A549 (cell line): Measurements from ENCODE around the gene ZNF697. TPM values are rescaled to one million over a fixed set of nuclear protein-coding genes. Genes with fewer than 3 reads are reported as not detected.

Experiments
- ATAC-seq, 2 experiments: fragments of 200-7000 bp in 1 of 2; fragments of >200 bp in 1 of 2; cut with Nextera tagmentation in 1 of 2; cut with Tn5 transposase in 1 of 2; 3 replicates each; pipeline versions ENCODE4 v1.8.0 to v1.9.1; 2018 to 2020; ENCODE audit warnings: mild to moderate bottlenecking in 1 of 2, moderate library complexity in 1 of 2
- CTCF ChIA-PET: fragments of 300-600 bp; sonication (Branson Sonifier 250); formaldehyde crosslinking; extraction: SDS; loops from one replicate; lab custom pipeline; 2021; ENCODE audit warnings: antibody characterized with exemption, inconsistent platforms; lab: Yijun Ruan, JAX
- POLR2A ChIA-PET: fragments of 350-600 bp; formaldehyde crosslinking; extraction: SDS; loops from one replicate; lab custom pipeline; 2021; ENCODE audit warnings: antibody characterized with exemption, inconsistent platforms; lab: Yijun Ruan, JAX
- DNase-seq, 2 experiments: peaks; one replicate each; pipeline versions ENCODE4 v3.0.0 to v3.0.0-alpha.2; 2011 to 2016; ENCODE audit warnings: low read depth in 1 of 2, low spot score in 1 of 2
- FAIRE-seq: peaks from 2 replicates; lab custom pipeline; 2011; peaks lifted over from hg19 to GRCh38; lab: Jason Lieb, UNC
- H3K27ac ChIP-seq, 2 experiments: fragments of >200 bp; sonication (Bioruptor Twin); formaldehyde crosslinking; 3 replicates each; pipeline ENCODE4 v1.5.1; 2016 to 2017
- H3K4me1 ChIP-seq: fragments of >200 bp; sonication (Bioruptor Twin); formaldehyde crosslinking; 3 replicates; pipeline ENCODE4 v1.6.1; 2016
- H3K4me2 ChIP-seq: fragments of >200 bp; sonication (Bioruptor Twin); formaldehyde crosslinking; 3 replicates; pipeline ENCODE4 v1.6.1; 2016
- H3K4me3 ChIP-seq: fragments of >200 bp; sonication (Bioruptor Twin); formaldehyde crosslinking; 3 replicates; pipeline ENCODE4 v1.5.1; 2016
- H3K9me3 ChIP-seq: fragments of >200 bp; sonication (Bioruptor Twin); formaldehyde crosslinking; 3 replicates; pipeline ENCODE4 v1.6.1; 2016
- CHD2 ChIP-seq: fragments of 150-350 bp; IDR thresholded peaks from 2 replicates; pipeline ENCODE4 v1.6.1; 2014; ENCODE audit warnings: low read length; ENCODE audit not compliant: partially characterized antibody
- E2F6 ChIP-seq: IDR thresholded peaks from 2 replicates; pipeline ENCODE4 v1.6.1; 2012; ENCODE audit warnings: low read depth, borderline replicate concordance
- EHMT2 ChIP-seq: fragments of 200-600 bp; sonication (generic); IDR thresholded peaks from 2 replicates; pipeline ENCODE4 v1.6.1; 2016; ENCODE audit warnings: antibody characterized with exemption, low read depth, mild to moderate bottlenecking, moderate library complexity
- ESRRA ChIP-seq: fragments of 150-350 bp; IDR thresholded peaks from 2 replicates; pipeline ENCODE4 v1.6.1; 2014; ENCODE audit warnings: mild to moderate bottlenecking, low read length, borderline replicate concordance
- FOSL2 ChIP-seq, 2 experiments: fragments of 450-650 bp in 1 of 2; fragments of >200 bp in 1 of 2; sonication (Bioruptor Twin) in 1 of 2; formaldehyde crosslinking; IDR thresholded peaks; 2 replicates each; pipeline versions ENCODE4 v1.5.0 to v1.6.1; 2016 to 2020; ENCODE audit warnings: mild to moderate bottlenecking in 1 of 2, moderate library complexity in 1 of 2
- FOXS1 ChIP-seq: fragments of 250-450 bp; sonication (Bioruptor Pico); IDR thresholded peaks from 2 replicates; pipeline ENCODE4 v1.5.0; 2020; ENCODE audit warnings: mild to moderate bottlenecking, moderate library complexity
- GATA3 ChIP-seq: IDR thresholded peaks from 2 replicates; pipeline ENCODE4 v1.6.1; 2012; ENCODE audit warnings: borderline replicate concordance
- HDAC2 ChIP-seq: fragments of 200-600 bp; sonication (generic); IDR thresholded peaks from 2 replicates; pipeline ENCODE4 v1.6.1; 2016
- HES2 ChIP-seq: fragments of >200 bp; sonication (Bioruptor Twin); formaldehyde crosslinking; IDR thresholded peaks from 2 replicates; pipeline ENCODE4 v1.6.1; 2016
- HOXB13 ChIP-seq: fragments of 250-450 bp; sonication (Bioruptor Pico); IDR thresholded peaks from 2 replicates; pipeline ENCODE4 v1.5.0; 2020; ENCODE audit warnings: low read depth, mild to moderate bottlenecking, moderate library complexity
- HOXB5 ChIP-seq: fragments of 250-450 bp; sonication (Bioruptor Pico); IDR thresholded peaks from 2 replicates; pipeline ENCODE4 v1.5.0; 2020; ENCODE audit warnings: mild to moderate bottlenecking, moderate library complexity
- JUNB ChIP-seq: fragments of >200 bp; sonication (Bioruptor Twin); formaldehyde crosslinking; IDR thresholded peaks from 2 replicates; pipeline ENCODE4 v1.6.1; 2016
- KDM1A ChIP-seq: fragments of 200-600 bp; sonication (generic); IDR thresholded peaks from 2 replicates; pipeline ENCODE4 v1.6.1; 2016; ENCODE audit warnings: low read depth, mild to moderate bottlenecking
- MAX ChIP-seq: IDR thresholded peaks from 2 replicates; pipeline ENCODE4 v1.6.1; 2012
- MAZ ChIP-seq: fragments of 150-350 bp; IDR thresholded peaks from 2 replicates; pipeline ENCODE4 v1.6.1; 2014; ENCODE audit warnings: antibody characterized with exemption, low read depth, low read length, borderline replicate concordance
- NFE2L2 ChIP-seq: fragments of 150-350 bp; conservative IDR thresholded peaks from 2 replicates; pipeline ENCODE4 v1.6.1; 2014; ENCODE audit warnings: low read length
- NPAS2 ChIP-seq: fragments of 250-450 bp; sonication (Bioruptor Pico); IDR thresholded peaks from 2 replicates; pipeline ENCODE4 v1.8.0; 2022; ENCODE audit warnings: mild to moderate bottlenecking, moderate library complexity, borderline replicate concordance
- NR3C1 ChIP-seq: fragments of >200 bp; sonication (Bioruptor Twin); formaldehyde crosslinking; IDR thresholded peaks from 3 replicates; pipeline ENCODE4 v1.6.1; 2017
- PBX3 ChIP-seq: IDR thresholded peaks from 2 replicates; pipeline ENCODE4 v1.6.1; 2012
- POLR2A ChIP-seq: IDR thresholded peaks from 2 replicates; pipeline ENCODE4 v1.6.1; 2012; ENCODE audit warnings: mild to moderate bottlenecking, low read length
- REST ChIP-seq: fragments of 200-600 bp; sonication (generic); IDR thresholded peaks from 2 replicates; pipeline ENCODE4 v1.6.1; 2016; ENCODE audit warnings: antibody characterized with exemption, mild to moderate bottlenecking, moderate library complexity
- TFCP2L1 ChIP-seq: fragments of 250-450 bp; sonication (Bioruptor Pico); IDR thresholded peaks from 2 replicates; pipeline ENCODE4 v1.5.0; 2021; ENCODE audit warnings: mild to moderate bottlenecking
- ZC3H11A ChIP-seq: fragments of 450-650 bp; IDR thresholded peaks from 2 replicates; pipeline ENCODE4 v1.6.1; 2014; ENCODE audit warnings: antibody characterized with exemption, mild to moderate bottlenecking
- ZNF302 ChIP-seq: fragments of 250-450 bp; sonication (Bioruptor Pico); IDR thresholded peaks from 2 replicates; pipeline ENCODE4 v1.9.0; 2021; ENCODE audit warnings: inconsistent platforms, mild to moderate bottlenecking, moderate library complexity
- ZSCAN20 ChIP-seq: fragments of 250-450 bp; sonication (Bioruptor Pico); IDR thresholded peaks from 2 replicates; pipeline ENCODE4 v1.8.0; 2022; ENCODE audit warnings: mild to moderate bottlenecking, moderate library complexity
- WGBS: methylation state at CpG from one replicate; pipeline ENCODE4 v1.1.6; 2017; ENCODE audit errors: missing lambda C conversion rate; 5-methylcytosine and 5-hydroxymethylcytosine counted together
- polyA plus RNA-seq, 4 experiments: library from polyadenylated mRNA; depleted of rRNA in 3 of 4; stranded (reverse); fragments of >200 nt; fragmentation: RNase III in 1 of 4; extraction: RNeasy Plus Mini Kit Qiagen cat#74134 plus additional on column Dnase treatment in 1 of 4; gene quantifications; 2 replicates in 3 of 4; 3 replicates in 1 of 4; pipeline ENCODE4 v1.2.3, GENCODE V29; 2011 to 2017

Gene ZNF697
- polyA plus RNA-seq, 2 of the 4 experiments (the other 2 are of a cell fraction): 2.2 to 2.6 TPM

- no peak for FAIRE-seq
- 69% methylated on average over 13 of the region's 15 CpGs for WGBS
- no peaks in the 10 kb centered on the region for H3K9me3 ChIP-seq
- peaks cover 22% of the 10 kb centered on the region; the same call in 2 of the 3 replicates for H3K4me1 ChIP-seq
- ATAC-seq: no peak
- H3K4me2 ChIP-seq: peak overlapping the region; percentile 98
- CTCF ChIA-PET: interaction anchor here (2.7 to 6.1 kb wide), 2 partner anchors 29 to 33 kb away, joined by 13 to 36 read pairs; no protein-coding TSS in a partner anchor
- POLR2A ChIA-PET: no interaction called here
- H3K27ac ChIP-seq: peak overlapping the region; percentile 92 to 99; a peak in 4 of 6 replicates
- peak overlapping the region; percentile 94 for H3K4me3 ChIP-seq
- TF ChIP-seq HOXB13 (CRISPR knock-in tag) (no peak), NFE2L2 (no peak), HDAC2 (no peak), KDM1A (no peak), EHMT2 (no peak), MAX (no peak), FOXS1 (no peak), MAZ (no peak), NPAS2 (CRISPR knock-in tag) (no peak), PBX3 (no peak), HOXB5 (CRISPR knock-in tag) (no peak), CHD2 (no peak), ZC3H11A (no peak), ESRRA (no peak), REST (no peak)
- TF ChIP-seq, all 56 proteins: peak for 0
- DNase-seq: no peak
Measured at GRCh38 chr1:119646521-119647227, 1.4 kb downstream of the ZNF697 start.

GRCh38 chr1:119639109-119639508 lies 9.0 kb downstream of the ZNF697 start:
- Histone ChIP-seq H3K4me2 (no peak overlapping the region), H3K9me3 (no peaks in the 10 kb centered on the region), H3K27ac (no peak overlapping the region), H3K4me3 (no peak overlapping the region), H3K4me1 (no peaks in the 10 kb centered on the region)
- ChIA-PET POLR2A (no interaction called here), CTCF (interaction anchor here (1.4 kb wide), 1 partner anchor 37 kb away, joined by 5 read pairs; no protein-coding TSS in a partner anchor)
- ATAC-seq (no peak), FAIRE-seq (no peak), DNase-seq (no peak)
- TF ChIP-seq JUNB: no peak
- no peak for TF ChIP-seq CHD2
- TF ChIP-seq TFCP2L1 (CRISPR knock-in tag): no peak
- TF ChIP-seq FOXS1: no peak
- TF ChIP-seq PBX3: no peak
- no peak for TF ChIP-seq POLR2A
- no peak for TF ChIP-seq GATA3
- no peak for TF ChIP-seq HES2
- TF ChIP-seq ZSCAN20 (CRISPR knock-in tag): no peak
- TF ChIP-seq ZNF302: no peak
- no peak for TF ChIP-seq E2F6
- TF ChIP-seq REST: no peak
- no peak for TF ChIP-seq KDM1A
- TF ChIP-seq FOSL2 (IDR thresholded peaks at IDR 0.05): no peak
- no peak for TF ChIP-seq FOSL2 (CRISPR knock-in tag; IDR thresholded peaks at IDR 0.05)
- TF ChIP-seq NR3C1: no peak
- 80% methylated on average over 1 of the region's 1 CpG for WGBS
